NCI-H748 (cell line): ENCODE data around the gene DIPK2B.

Source experiments
- DNase-seq: peaks from one replicate; lab custom pipeline; 2025; ENCODE audit not compliant: unreplicated experiment; lab: John Stamatoyannopoulos, UW

Gene DIPK2B

DNA sequence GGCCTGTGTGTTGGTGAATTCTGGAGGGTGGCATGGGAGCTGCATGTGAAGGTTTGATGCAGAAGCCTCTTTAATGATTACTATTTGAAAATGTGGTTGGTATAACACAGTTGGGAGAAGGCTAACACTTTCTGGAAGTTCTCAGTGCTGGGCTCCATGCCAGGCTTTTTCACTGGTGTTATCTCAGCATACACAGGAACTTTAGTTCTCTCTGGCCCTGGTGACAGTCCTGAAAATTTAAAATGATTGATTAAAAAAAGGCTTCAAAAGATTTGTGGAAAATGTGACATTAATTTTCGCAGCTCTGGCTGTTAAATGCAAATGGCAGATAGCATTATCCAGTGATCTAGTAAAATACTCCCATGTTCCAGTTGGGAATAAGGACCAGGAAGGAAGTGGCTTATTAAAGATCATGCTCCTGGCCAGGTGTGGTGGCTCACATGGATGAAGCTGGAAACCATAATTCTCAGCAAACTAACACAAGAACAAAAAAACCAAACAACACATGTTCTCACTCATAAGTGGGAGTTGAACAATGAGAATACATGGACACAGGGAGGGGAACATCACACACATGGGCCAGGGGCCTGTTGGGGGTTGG, 36.6 kb downstream of the DIPK2B start:
- DNase-seq = no peak

DNA sequence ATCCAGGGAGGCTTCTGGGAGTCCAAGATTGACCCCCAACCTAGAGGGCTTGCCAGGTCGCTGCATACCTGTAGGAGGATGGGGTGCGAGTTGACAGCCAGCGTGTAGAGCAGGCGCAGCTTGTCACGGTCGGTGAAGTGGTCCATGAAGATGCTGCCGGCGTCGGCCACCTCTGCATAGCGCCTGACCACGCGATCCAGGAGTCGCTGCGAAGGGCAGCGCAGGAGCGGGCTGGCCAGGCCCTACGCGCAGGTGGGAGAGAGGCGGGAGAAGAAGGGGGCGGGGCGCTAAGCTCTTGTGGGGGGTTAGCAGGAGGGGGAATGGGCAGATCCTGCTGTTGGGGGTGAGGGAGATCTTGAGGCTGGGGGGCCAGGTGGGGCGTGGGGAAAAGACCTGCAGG, 43.0 kb downstream of the DIPK2B start:
- no peak for DNase-seq

DNA sequence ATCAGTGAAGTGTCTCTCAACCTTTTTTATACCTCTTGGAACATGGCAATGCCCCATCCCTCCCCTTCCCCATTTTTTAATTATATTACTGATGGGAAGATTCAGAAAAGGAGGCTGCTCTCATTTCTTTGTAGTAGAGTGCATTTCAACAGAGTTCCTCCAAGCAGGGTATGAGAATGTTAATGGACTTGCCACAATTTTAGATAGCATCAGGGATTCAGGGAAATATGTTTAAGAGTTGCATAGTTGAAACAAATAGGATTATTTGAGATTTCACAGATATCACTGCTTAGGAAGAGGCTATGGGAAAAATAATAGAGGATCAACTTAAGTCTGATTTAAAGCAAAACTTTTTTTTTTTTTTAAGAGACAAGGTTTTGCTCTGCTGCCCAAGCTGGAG, 46.2 kb downstream of the DIPK2B start:
- no peak for DNase-seq

DNA sequence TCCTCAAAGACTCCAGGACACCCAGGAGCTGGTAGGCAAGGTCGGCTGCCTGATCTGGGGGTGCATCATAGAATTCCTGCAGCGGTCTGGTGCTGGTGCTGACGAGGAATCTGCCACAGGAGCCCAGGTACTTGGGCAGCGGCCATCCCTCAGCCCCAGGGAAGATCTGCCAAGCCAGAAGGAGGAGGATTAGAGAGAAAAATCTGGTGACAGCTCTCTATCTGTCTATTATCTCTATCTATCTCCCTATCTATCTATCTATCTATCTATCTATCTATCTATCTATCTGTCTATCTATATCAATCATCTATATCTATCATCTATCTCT, 46.7 kb downstream of the DIPK2B start:
- DNase-seq = no peak
